GM18499 (cell line): ENCODE results near the gene FUCA2.

Source experiments
- ATAC-seq: cut with Tn5 transposase; IDR thresholded peaks from one replicate; pipeline ENCODE4 v1.9.1; 2021; ENCODE audit warnings: moderate number of reproducible peaks; ENCODE audit not compliant: insufficient read depth, unreplicated experiment

Gene FUCA2

GRCh38 chr6:143510991-143511891, at the start of gene FUCA2:
Gene FUCA2, minus strand, starts transcription at chr6:143511720. Its CDS starts 86 bp downstream, at chr6:143511634.
- ATAC-seq, result no peak

DNA sequence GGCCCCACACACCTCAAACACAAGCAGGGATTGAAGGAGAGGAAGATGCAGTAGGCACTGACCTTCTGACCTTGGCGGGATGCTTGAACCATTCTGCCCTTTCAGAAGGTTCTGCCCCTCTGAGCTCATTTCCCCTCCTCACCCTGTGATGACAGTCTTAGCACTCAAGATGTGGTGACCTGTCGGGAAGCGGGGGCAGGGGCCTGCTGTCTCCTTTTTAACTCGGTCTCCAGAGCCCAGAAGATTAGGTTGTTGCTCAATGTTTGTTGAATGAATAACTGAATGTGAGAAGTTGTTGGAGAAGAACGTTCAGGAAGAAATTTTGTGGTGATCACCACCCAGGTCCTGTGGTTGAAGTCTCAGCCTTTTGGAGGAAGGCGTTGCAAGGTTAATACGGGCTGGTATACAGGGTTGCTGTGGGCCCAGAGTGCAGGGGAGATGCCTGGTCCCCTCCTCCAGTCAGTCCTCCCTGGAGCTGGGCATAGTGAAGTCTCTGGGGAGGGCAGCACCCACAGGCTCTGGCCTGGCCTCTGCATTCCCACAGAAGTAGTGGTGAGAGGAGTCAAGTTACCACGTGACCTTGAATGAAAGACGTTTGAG, 49.7 kb upstream of the FUCA2 start:
- no peak for ATAC-seq

- no peak for ATAC-seq
Observed at GRCh38 chr6:143559051-143559660, 47.6 kb upstream of the FUCA2 start.

DNA sequence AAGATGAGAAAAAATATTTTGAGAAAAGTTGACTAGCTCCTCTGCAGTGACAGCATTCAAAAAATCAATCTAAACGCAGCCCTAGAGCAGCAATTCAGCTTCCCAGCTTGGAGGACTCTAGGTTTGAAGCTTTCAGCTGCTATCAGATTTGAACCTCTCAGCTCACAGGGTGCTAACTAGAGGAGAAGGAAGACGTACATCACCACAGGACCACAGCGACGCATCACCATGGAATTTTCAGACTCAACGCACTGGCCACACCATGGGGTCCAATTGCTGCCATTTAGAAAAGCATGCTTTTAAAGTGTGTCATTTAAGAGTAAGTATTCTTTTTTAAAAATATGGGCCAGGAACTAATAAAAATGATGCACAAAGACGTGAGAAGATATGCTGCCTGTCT, 45.0 kb upstream of the FUCA2 start:
- no peak for ATAC-seq

GRCh38 chr6:143555582-143555981, 44.1 kb upstream of the FUCA2 start:
- ATAC-seq, result no peak

DNA sequence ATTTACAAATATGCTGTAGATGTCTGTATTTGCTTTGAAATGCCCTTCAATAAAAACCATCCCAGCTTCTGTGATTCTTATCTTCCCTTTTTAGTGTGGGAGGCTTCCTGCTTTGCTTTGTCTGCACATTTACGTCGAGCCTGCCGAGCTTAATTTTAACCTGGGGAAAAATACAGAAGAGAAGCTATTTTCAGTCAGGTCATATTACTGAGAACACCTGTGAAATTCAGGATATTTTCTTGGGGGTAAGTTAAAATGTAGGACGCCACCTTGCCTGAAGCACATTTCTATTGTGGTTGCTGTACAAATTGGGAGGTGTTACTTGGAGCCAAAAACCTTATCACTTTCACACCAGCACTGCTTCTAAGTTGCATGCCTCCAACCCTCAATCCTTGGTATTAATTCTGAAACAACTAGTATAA, 43.6 kb upstream of the FUCA2 start:
- ATAC-seq, result no peak

- ATAC-seq, result no peak
Observed at GRCh38 chr6:143553337-143553736, 41.8 kb upstream of the FUCA2 start.

DNA sequence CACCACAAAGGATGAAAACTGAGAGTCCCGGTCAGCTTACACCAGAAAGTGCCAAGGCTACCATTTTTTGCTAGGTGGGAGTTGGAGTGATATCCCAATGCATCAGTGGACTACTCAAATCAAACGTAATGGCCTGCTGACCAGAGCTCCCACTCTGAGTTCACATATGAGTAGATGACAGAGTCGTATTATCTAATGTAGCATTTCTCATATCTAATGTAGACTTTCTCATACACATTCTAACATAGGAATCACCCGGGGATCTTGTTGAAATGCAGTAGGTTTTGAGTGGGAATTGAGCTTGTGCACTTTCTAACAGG, 38.4 kb upstream of the FUCA2 start:
- ATAC-seq, result no peak

DNA sequence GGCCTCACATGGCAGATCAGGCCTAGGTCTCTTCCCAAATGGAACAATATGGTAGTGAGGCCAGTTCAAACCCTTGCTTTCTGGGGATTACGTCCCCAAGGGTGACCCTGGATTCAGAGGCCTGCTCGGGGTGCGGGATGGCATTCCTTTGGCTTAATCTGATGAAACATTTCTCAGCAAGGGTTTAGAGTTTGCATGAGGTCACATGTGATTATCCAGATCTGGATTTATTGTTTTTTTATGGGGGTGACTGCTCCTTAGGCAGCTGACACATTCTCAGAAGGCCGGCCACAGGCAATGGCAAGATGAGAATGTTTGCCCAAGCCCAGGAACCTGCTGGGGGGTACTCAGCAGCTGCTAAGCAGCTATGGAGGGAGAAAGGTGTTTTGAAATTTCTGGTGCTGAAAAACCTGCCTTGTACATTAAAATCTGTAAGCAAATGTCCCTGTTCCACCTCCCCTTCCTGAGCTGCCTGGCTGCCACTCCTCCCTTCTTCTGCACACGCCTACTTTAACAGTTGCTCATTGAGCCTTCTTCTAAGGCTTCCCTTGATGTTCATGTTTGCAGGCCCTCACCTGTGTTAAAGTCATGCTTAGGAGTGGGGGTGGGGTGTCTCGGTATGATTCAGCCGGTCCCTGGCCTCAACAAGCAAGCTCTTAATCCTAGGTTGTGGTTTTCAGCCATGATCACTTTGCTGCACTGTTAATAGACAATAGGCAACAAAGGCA, 37.9 kb upstream of the FUCA2 start:
- ATAC-seq, result peak; percentile 81

DNA sequence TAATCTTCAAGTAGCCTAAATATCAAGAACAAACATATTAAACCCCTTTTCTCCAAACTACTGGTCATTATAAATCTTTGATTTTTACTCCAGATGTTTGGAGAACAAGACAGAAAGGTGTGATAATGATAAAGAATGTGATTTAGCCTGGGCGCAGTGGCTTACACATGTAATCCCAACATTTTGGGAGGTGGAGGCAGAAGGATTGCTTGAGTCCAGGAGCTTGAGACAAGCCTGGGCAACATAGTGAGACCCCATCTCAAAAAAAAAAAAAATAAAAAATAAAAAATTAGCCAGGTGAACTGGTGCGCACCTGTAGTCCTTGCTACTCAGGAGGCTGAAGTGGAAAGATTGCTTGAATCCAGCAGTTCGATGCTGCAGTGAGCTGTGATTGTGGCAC, 35.1 kb upstream of the FUCA2 start:
- ATAC-seq, result no peak

DNA sequence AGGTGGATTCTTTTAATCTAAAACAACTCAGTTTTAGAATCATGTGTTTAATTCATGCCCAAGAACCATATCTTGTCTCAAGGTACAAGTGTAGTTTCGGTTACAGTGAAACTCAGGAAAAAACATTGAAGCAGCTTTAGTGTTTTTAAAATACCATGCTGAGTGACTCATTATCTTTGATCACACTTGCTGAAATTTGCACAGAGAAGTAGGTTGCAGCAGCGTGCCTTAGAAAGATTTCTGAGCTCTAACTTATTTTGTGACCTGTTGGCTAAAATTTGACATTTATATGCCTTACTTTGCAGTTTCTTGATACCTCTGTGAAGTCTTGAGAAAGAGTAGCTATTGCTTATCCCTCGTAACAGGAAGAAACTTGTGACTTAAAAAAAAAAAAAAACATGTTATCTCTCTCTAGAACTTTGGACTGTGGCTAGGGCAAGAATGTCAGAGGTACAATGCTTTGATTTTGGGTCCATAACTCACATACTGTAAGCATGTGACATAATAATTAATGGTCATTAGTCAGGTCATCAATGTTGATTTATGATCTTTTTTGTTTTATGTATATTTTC, 34.5 kb upstream of the FUCA2 start:
- no peak for ATAC-seq

DNA sequence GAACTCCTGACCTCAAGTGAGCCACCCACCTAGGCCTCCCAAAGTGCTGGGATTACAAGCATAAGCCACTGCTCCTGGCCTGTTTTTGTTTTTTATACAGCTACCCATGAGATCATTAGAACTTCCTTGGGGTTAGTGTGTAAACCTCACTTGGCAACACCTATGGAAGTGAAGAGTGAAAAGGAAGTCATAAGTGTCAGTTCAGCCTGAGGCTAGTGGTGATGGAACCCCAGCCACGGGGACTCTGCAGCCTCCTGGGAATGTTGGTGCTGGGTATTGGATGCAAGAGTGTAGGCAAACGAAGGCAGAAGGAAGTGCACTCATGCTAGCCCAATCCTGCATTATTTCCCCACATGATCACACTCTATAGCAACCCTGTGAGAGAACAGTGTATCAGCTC, 33.6 kb upstream of the FUCA2 start:
- ATAC-seq, result no peak

GRCh38 chr6:143544011-143544696, 32.6 kb upstream of the FUCA2 start:
- no peak for ATAC-seq

GRCh38 chr6:143543435-143543834, 31.9 kb upstream of the FUCA2 start:
- ATAC-seq, result no peak

- no peak for ATAC-seq
Observed at GRCh38 chr6:143542888-143543287, 31.4 kb upstream of the FUCA2 start.

- ATAC-seq, result no peak
Observed at GRCh38 chr6:143540192-143540591, 28.7 kb upstream of the FUCA2 start.

- no peak for ATAC-seq
Observed at GRCh38 chr6:143539734-143540133, 28.2 kb upstream of the FUCA2 start.

GRCh38 chr6:143539106-143539505, 27.6 kb upstream of the FUCA2 start:
- no peak for ATAC-seq

DNA sequence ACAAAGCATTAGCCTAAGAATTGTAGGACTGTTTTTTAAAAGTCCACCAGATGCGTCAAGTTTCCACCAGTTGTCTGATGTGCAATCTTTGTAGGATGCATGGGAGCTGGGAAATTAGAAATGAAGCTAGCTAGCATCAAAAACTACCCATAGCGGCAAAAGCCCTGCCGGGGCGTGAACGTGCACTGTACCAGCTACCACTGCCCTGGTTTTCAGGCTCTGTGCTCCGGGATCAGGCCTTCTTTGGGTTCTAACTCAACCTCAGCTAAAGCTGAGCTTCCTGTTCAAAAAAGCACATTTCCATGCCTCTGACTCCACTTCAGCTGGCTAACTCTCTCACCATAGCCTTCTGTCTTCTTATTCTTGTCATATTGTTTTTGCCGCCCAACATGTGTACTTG, 26.9 kb upstream of the FUCA2 start:
- ATAC-seq, result no peak
